ENCODE data around the gene NNMT.

Gene NNMT

DNA sequence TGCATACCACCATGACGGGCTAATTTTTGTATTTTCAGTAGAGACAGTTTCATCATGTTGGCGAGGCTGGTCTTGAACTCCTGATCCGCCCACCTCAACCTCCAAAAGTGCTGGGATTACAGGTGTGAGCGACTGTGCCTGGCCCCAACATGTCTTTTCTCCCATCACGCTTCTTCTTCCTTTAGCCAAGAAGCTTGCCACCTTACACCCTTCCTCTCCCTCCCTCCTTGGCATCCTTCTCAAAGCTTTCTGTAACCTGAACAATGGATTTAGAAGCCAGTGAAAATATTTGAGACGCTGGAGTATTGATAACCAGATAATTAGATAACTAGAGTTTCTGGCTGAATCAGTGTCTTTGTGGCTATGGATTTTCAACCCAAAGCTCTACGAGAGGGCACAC lies 11.3 kb upstream of the NNMT start:
- Histone ChIP-seq H3K27ac (ENCODE audit: low read length) (no peak overlapping the region), H3K36me3 (ENCODE audit: control insufficient read depth, insufficient read depth, low read length) (no peaks in the 10 kb centered on the region), H3K4me1 (ENCODE audit: control insufficient read depth, insufficient read depth, low read length) (peaks cover 4% of the 10 kb centered on the region; the same call in 1 of the 2 replicates), H3K9me3 (ENCODE audit: control insufficient read depth, insufficient read depth, low read length) (no peaks in the 10 kb centered on the region), H3K27me3 (ENCODE audit: control insufficient read depth, insufficient read depth, low read length) (no peaks in the 10 kb centered on the region), H3K4me3 (ENCODE audit: low read length) (no peak overlapping the region)
- DNase-seq (ENCODE audit: low read depth, low spot score) = no peak
- WGBS (ENCODE audit: insufficient coverage, insufficient read length) = no CpG with 5 or more reads among the region's 7 CpGs

DNA sequence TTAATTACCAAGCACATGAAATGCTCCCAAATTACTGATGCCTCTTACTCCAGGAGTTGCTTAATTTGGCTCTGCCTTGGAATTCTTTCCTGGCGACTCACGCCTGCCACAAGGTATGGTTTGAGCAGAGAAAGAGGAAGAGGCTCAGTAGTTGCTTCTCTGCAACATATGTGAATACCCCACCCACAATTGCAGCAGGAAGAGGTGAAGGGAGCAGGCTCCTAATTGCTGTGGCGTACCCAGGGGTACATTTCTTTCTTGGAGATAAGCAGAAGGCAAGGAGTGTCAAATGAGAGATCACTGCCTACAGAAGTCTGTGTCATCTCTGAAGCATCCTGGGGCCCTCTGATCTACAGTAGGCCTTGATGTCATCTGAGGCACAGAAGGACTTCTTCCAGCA lies 10.6 kb upstream of the NNMT start:
- WGBS (ENCODE audit: insufficient coverage, insufficient read length) = no CpG with 5 or more reads among the region's 3 CpGs
- no peaks in the 10 kb centered on the region for H3K27me3 ChIP-seq (ENCODE audit: control insufficient read depth, insufficient read depth, low read length)
- no peaks in the 10 kb centered on the region for H3K9me3 ChIP-seq (ENCODE audit: control insufficient read depth, insufficient read depth, low read length)
- no peak for DNase-seq (ENCODE audit: low read depth, low spot score)
- no peak overlapping the region for H3K4me3 ChIP-seq (ENCODE audit: low read length)
- no peaks in the 10 kb centered on the region for H3K36me3 ChIP-seq (ENCODE audit: control insufficient read depth, insufficient read depth, low read length)
- H3K4me1 ChIP-seq (ENCODE audit: control insufficient read depth, insufficient read depth, low read length) = peaks cover 4% of the 10 kb centered on the region; the same call in 1 of the 2 replicates
- H3K27ac ChIP-seq (ENCODE audit: low read length) = no peak overlapping the region

- Histone ChIP-seq H3K9me3 (ENCODE audit: control insufficient read depth, insufficient read depth, low read length) (no peaks in the 10 kb centered on the region), H3K4me3 (ENCODE audit: low read length) (no peak overlapping the region), H3K27me3 (ENCODE audit: control insufficient read depth, insufficient read depth, low read length) (no peaks in the 10 kb centered on the region), H3K36me3 (ENCODE audit: control insufficient read depth, insufficient read depth, low read length) (no peaks in the 10 kb centered on the region), H3K4me1 (ENCODE audit: control insufficient read depth, insufficient read depth, low read length) (0 out of 2 replicates have a peak, but pooled peaks cover 1% of the 10 kb centered on the region), H3K27ac (ENCODE audit: low read length) (no peak overlapping the region)
- no peak for DNase-seq (ENCODE audit: low read depth, low spot score)
- WGBS (ENCODE audit: insufficient coverage, insufficient read length) = no CpG with 5 or more reads among the region's 3 CpGs
Observed at GRCh38 chr11:114286229-114286628, 10.0 kb upstream of the NNMT start.

- no peak for DNase-seq (ENCODE audit: low read depth, low spot score)
- no peak overlapping the region for H3K27ac ChIP-seq (ENCODE audit: low read length)
- H3K4me1 ChIP-seq (ENCODE audit: control insufficient read depth, insufficient read depth, low read length) = 0 out of 2 replicates have a peak, but pooled peaks cover 1% of the 10 kb centered on the region
- no peak overlapping the region for H3K4me3 ChIP-seq (ENCODE audit: low read length)
- no peaks in the 10 kb centered on the region for H3K9me3 ChIP-seq (ENCODE audit: control insufficient read depth, insufficient read depth, low read length)
- no CpG with 5 or more reads among the region's 2 CpGs for WGBS (ENCODE audit: insufficient coverage, insufficient read length)
- H3K27me3 ChIP-seq (ENCODE audit: control insufficient read depth, insufficient read depth, low read length) = no peaks in the 10 kb centered on the region
- H3K36me3 ChIP-seq (ENCODE audit: control insufficient read depth, insufficient read depth, low read length) = no peaks in the 10 kb centered on the region
Observed at GRCh38 chr11:114287154-114287553, 9.0 kb upstream of the NNMT start.

- Histone ChIP-seq H3K4me1 (ENCODE audit: control insufficient read depth, insufficient read depth, low read length) (0 out of 2 replicates have a peak, but pooled peaks cover 1% of the 10 kb centered on the region), H3K27me3 (ENCODE audit: control insufficient read depth, insufficient read depth, low read length) (no peaks in the 10 kb centered on the region), H3K9me3 (ENCODE audit: control insufficient read depth, insufficient read depth, low read length) (no peaks in the 10 kb centered on the region), H3K36me3 (ENCODE audit: control insufficient read depth, insufficient read depth, low read length) (no peaks in the 10 kb centered on the region), H3K27ac (ENCODE audit: low read length) (no peak overlapping the region), H3K4me3 (ENCODE audit: low read length) (no peak overlapping the region)
- no peak for DNase-seq (ENCODE audit: low read depth, low spot score)
- 100% methylated on average over 1 of the region's 2 CpGs for WGBS (ENCODE audit: insufficient coverage, insufficient read length)
Observed at GRCh38 chr11:114288136-114288535, 8.1 kb upstream of the NNMT start.

DNA sequence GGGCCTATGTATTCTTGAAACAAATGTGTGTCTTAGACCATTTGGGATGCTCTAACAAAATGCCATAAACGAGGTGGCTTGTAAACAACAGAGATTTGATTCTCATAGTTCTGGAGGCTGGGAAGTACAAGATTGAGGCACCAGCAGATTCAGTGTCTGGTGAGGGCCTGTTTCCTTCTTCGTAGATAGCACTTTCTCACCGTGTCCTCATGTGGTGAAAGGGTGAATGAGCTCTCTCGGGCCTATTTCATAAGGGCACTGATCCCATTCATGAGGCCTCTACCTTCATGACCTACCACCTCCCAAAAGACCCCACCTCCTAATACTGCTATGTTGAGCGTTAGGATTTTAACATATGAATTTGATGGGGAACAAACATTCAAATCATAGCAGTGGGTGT lies 6.4 kb upstream of the NNMT start:
- H3K36me3 ChIP-seq (ENCODE audit: control insufficient read depth, insufficient read depth, low read length) = no peaks in the 10 kb centered on the region
- 0 out of 2 replicates have a peak, but pooled peaks cover 1% of the 10 kb centered on the region for H3K4me1 ChIP-seq (ENCODE audit: control insufficient read depth, insufficient read depth, low read length)
- H3K4me3 ChIP-seq (ENCODE audit: low read length) = no peak overlapping the region
- no peak overlapping the region for H3K27ac ChIP-seq (ENCODE audit: low read length)
- WGBS (ENCODE audit: insufficient coverage, insufficient read length) = no CpG with 5 or more reads among the region's 5 CpGs
- no peaks in the 10 kb centered on the region for H3K9me3 ChIP-seq (ENCODE audit: control insufficient read depth, insufficient read depth, low read length)
- H3K27me3 ChIP-seq (ENCODE audit: control insufficient read depth, insufficient read depth, low read length) = no peaks in the 10 kb centered on the region
- no peak for DNase-seq (ENCODE audit: low read depth, low spot score)

GRCh38 chr11:114290503-114291235 lies 5.5 kb upstream of the NNMT start:
- 0 out of 2 replicates have a peak, but pooled peaks cover 1% of the 10 kb centered on the region for H3K4me1 ChIP-seq (ENCODE audit: control insufficient read depth, insufficient read depth, low read length)
- H3K9me3 ChIP-seq (ENCODE audit: control insufficient read depth, insufficient read depth, low read length) = no peaks in the 10 kb centered on the region
- no peak for DNase-seq (ENCODE audit: low read depth, low spot score)
- WGBS (ENCODE audit: insufficient coverage, insufficient read length) = no CpG with 5 or more reads among the region's 2 CpGs
- no peaks in the 10 kb centered on the region for H3K36me3 ChIP-seq (ENCODE audit: control insufficient read depth, insufficient read depth, low read length)
- no peak overlapping the region for H3K27ac ChIP-seq (ENCODE audit: low read length)
- H3K4me3 ChIP-seq (ENCODE audit: low read length) = no peak overlapping the region
- H3K27me3 ChIP-seq (ENCODE audit: control insufficient read depth, insufficient read depth, low read length) = no peaks in the 10 kb centered on the region

GRCh38 chr11:114291381-114291780 lies 4.8 kb upstream of the NNMT start:
- Histone ChIP-seq H3K9me3 (ENCODE audit: control insufficient read depth, insufficient read depth, low read length) (no peaks in the 10 kb centered on the region), H3K27ac (ENCODE audit: low read length) (no peak overlapping the region), H3K27me3 (ENCODE audit: control insufficient read depth, insufficient read depth, low read length) (no peaks in the 10 kb centered on the region), H3K36me3 (ENCODE audit: control insufficient read depth, insufficient read depth, low read length) (no peaks in the 10 kb centered on the region), H3K4me3 (ENCODE audit: low read length) (no peak overlapping the region), H3K4me1 (ENCODE audit: control insufficient read depth, insufficient read depth, low read length) (0 out of 2 replicates have a peak, but pooled peaks cover 1% of the 10 kb centered on the region)
- no peak for DNase-seq (ENCODE audit: low read depth, low spot score)
- WGBS (ENCODE audit: insufficient coverage, insufficient read length) = no CpG with 5 or more reads among the region's 5 CpGs

DNA sequence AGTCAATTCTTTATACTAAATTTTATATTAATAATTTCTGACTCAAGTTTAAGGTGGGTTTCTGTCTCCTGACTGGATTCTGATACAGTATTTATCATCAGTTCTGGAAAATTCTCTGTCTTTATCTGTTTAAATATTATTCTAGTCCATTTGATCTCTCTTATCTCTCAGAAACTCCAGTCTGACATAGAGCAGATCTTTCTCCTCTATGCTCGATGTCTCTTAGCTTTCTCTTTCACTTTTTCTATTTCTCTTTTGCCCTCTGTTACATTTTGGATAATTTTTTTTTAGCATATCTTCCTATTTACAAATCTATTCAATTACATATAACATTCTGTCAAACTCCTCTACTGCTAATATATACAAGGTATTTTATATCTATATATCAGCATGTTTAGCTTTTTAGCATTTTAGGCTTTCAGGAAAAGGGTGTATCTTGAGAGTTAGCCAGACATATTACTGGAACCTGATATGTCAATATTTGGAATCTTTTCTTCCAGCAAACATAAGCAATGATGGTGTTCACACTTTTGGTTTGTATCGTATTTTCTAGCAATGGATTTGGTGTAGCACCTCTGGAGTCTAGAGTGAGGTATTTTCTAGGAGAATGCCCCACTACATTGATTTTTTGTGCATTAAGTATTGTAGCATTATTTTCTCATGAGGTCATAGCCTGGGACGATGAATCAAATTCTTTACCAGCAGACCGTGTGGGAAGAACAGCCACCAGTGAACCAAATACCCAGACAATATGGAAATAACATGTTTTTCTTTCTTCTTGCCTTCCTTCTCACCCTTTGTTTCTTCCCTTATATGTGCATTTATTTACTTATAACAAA lies 4.1 kb upstream of the NNMT start:
- Histone ChIP-seq H3K36me3 (ENCODE audit: control insufficient read depth, insufficient read depth, low read length) (no peaks in the 10 kb centered on the region), H3K27me3 (ENCODE audit: control insufficient read depth, insufficient read depth, low read length) (no peaks in the 10 kb centered on the region), H3K9me3 (ENCODE audit: control insufficient read depth, insufficient read depth, low read length) (no peaks in the 10 kb centered on the region), H3K27ac (ENCODE audit: low read length) (no peak overlapping the region), H3K4me3 (ENCODE audit: low read length) (no peak overlapping the region), H3K4me1 (ENCODE audit: control insufficient read depth, insufficient read depth, low read length) (0 out of 2 replicates have a peak, but pooled peaks cover 1% of the 10 kb centered on the region)
- WGBS (ENCODE audit: insufficient coverage, insufficient read length) = no CpG with 5 or more reads among the region's 4 CpGs
- no peak for DNase-seq (ENCODE audit: low read depth, low spot score)

DNA sequence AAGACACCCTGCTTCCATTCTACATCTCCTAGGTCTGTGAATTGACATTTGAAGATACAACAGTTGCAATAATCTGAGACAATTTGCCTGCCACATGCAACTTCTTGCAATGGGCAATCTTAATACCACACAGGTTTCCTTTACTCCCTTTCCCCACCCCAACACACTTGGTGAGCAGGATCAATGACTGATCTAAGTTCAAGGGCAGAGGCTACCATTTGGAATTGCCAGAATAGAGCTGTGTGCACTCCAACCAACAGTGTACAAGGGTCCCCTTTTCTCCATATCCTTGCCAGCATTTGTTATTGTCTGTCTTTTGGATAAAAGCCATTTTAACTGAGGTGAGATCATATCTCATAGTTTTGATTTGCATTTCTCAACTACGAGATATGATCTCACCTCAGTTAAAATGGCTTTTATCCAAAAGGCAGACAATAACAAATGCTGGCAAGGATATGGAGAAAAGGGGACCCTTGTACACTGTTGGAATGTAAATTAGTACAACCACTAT lies 2.9 kb upstream of the NNMT start:
- H3K4me1 ChIP-seq (ENCODE audit: control insufficient read depth, insufficient read depth, low read length) = 0 out of 2 replicates have a peak, but pooled peaks cover 1% of the 10 kb centered on the region
- DNase-seq (ENCODE audit: low read depth, low spot score) = no peak
- H3K4me3 ChIP-seq (ENCODE audit: low read length) = no peak overlapping the region
- no CpG with 5 or more reads among the region's 1 CpG for WGBS (ENCODE audit: insufficient coverage, insufficient read length)
- H3K27me3 ChIP-seq (ENCODE audit: control insufficient read depth, insufficient read depth, low read length) = no peaks in the 10 kb centered on the region
- H3K27ac ChIP-seq (ENCODE audit: low read length) = no peak overlapping the region
- H3K36me3 ChIP-seq (ENCODE audit: control insufficient read depth, insufficient read depth, low read length) = no peaks in the 10 kb centered on the region
- H3K9me3 ChIP-seq (ENCODE audit: control insufficient read depth, insufficient read depth, low read length) = no peaks in the 10 kb centered on the region

Data from iPS DF 6.9 (cell line).